IgD-negative memory B cell (primary cell): Measurements from ENCODE around the gene FILIP1L. TPM values are rescaled to one million over a fixed set of nuclear protein-coding genes. Genes with fewer than 3 reads are reported as not detected.
"Not testable (repeated sequence)": the region's sequence is repeated elsewhere in the genome, so short reads cannot be mapped to it uniquely, and the experiment has no call there.

Experiments used
- H3K27ac Mint-ChIP-seq, 3 donors: one replicate each; pipeline ENCODE4 v1.8.0; 2020 to 2022; ENCODE audit warnings: mild to moderate bottlenecking in 3 of 3, mixed read lengths in 3 of 3, moderate library complexity in 1 of 3
- H3K27me3 Mint-ChIP-seq: one replicate; pipeline ENCODE4 v1.8.0; 2021; ENCODE audit warnings: mixed read lengths
- H3K36me3 Mint-ChIP-seq: one replicate; pipeline ENCODE4 v1.8.0; 2020; ENCODE audit warnings: mild to moderate bottlenecking, mixed read lengths
- H3K4me1 Mint-ChIP-seq, 3 donors: one replicate each; pipeline ENCODE4 v1.8.0; 2020 to 2022; ENCODE audit warnings: mixed read lengths in 3 of 3, mild to moderate bottlenecking in 1 of 3
- H3K4me3 Mint-ChIP-seq, 4 donors: one replicate each; pipeline ENCODE4 v1.8.0; 2020 to 2022; ENCODE audit warnings: mild to moderate bottlenecking in 4 of 4, mixed read lengths in 4 of 4, moderate library complexity in 3 of 4
- H3K9me3 Mint-ChIP-seq, 3 donors: one replicate each; pipeline ENCODE4 v1.8.0; 2020 to 2021; ENCODE audit warnings: mixed read lengths in 3 of 3, mild to moderate bottlenecking in 1 of 3
- polyA plus RNA-seq: library from polyadenylated mRNA; unstranded; fragments of 300-500 nt; fragmentation: Illumina TruSeq; gene quantifications from one replicate; pipeline ENCODE4 v1.2.3, GENCODE V29; 2021

Gene FILIP1L
- polyA plus RNA-seq, 1 donor from 2014 or later = 1.1 TPM

DNA sequence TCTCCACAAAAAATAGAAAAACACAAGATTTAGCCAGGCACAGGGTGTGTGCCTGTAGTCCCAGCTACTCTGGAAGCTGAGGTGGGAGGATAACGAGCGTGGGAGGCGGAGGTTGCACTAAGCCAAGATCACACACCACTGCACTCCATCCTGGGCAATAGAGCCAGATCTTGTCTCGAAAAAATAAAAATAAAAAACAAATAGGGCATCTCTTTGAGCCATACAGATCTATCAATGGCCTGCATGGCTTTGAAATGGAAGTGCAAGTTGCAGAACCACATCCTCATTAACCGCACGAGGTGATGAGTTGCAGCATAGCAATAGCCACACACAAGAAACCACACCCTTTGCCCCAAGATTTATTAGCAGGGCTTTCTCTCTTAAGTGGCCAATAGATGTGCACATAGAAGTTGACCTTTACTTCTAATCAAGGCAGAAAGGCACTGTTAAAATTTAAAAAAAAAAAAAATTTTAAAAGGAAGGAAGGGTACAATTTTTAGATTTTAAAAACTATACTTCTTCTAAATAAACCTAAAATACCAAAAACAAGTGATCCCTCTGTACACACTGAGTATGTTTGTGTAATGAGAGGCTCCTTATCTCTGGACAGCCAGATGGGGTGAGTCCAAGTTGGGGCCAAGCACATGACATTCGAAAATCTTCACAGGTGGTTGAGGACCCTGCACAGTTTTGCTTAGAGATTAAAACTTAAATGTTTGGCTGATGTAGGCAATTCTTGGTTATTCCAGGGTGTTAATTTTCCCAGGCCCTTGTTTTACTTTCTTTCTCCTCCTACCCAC lies 53.4 kb downstream of the FILIP1L start:
- Mint-ChIP-seq H3K27me3 (no peaks in the 10 kb centered on the region), H3K4me1 (peaks cover 2 to 10% (median 5%) of the 10 kb centered on the region in 3 donors), H3K27ac (no peak overlapping the region), H3K9me3 (no peaks in the 10 kb centered on the region), H3K4me3 (no peak overlapping the region), H3K36me3 (peaks cover 1% of the 10 kb centered on the region)

DNA sequence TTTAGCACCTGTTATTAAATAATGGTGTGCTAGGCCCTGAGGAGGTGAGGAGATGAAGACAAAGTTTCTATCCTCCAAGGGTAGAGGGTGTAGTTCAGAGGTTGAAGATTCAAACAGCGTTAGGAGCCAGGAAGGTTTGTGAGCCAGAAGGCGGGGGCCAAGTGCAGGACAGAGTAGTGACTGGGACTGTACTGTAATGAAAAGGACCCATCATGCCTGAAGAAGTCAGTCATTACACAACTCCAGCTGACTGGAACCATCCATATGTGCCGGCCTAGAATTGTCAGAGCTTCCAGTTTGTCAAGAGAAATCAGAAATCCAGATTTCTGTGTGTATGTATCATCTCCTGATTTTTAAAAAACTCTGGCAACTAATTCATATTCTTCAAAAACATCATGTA lies 54.8 kb downstream of the FILIP1L start:
- H3K4me1 Mint-ChIP-seq = peaks cover 2 to 10% (median 5%) of the 10 kb centered on the region in 3 donors
- no peaks in the 10 kb centered on the region for H3K9me3 Mint-ChIP-seq
- H3K27ac Mint-ChIP-seq = peak overlapping the region in 1 of 3 donors; percentile 5
- H3K4me3 Mint-ChIP-seq = no peak overlapping the region
- no peaks in the 10 kb centered on the region for H3K27me3 Mint-ChIP-seq
- peaks cover 1% of the 10 kb centered on the region for H3K36me3 Mint-ChIP-seq

GRCh38 chr3:100057716-100058575 lies 56.4 kb downstream of the FILIP1L start:
- Mint-ChIP-seq H3K36me3 (no peaks in the 10 kb centered on the region), H3K4me3 (no peak overlapping the region), H3K27me3 (no peaks in the 10 kb centered on the region), H3K27ac (no peak overlapping the region), H3K9me3 (no peaks in the 10 kb centered on the region), H3K4me1 (peaks cover 0 to 10% (median 5%) of the 10 kb centered on the region in 3 donors)

DNA sequence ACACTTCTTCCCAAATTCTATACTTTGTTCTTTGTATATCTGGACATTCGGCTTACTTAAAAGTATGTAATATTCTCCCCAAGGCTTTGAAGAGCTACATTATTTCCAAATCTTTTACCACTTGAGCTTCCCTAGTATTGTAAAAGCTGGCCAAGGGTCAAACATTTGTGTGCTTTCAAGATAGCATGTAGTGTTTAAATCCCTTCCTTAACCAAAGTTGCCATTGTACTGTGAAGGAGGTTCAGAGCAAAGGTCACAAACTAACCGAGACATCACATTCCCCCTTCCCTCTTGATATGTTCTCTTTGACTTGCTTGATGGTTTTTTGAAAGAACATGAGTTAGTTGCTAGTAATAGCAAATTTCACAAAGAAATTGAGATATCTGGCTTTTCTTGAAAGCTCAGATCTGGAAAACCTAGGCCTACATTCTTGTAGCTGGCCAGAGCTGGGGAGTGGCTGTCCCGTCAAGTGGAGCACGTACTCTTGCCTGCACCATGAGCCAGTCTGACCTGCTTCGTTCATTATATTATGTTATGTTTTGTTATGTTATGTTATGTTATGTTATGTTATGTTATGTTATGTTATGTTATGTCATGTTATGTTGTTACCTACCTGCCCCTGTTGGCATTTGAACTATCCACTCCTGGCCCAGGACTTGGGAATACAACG lies 60.2 kb downstream of the FILIP1L start:
- H3K4me1 Mint-ChIP-seq = peaks cover under 1 to 7% (median 4%) of the 10 kb centered on the region in 3 donors
- no peaks in the 10 kb centered on the region for H3K36me3 Mint-ChIP-seq
- no peak overlapping the region for H3K27ac Mint-ChIP-seq
- H3K9me3 Mint-ChIP-seq = no peaks in the 10 kb centered on the region
- H3K27me3 Mint-ChIP-seq = no peaks in the 10 kb centered on the region
- H3K4me3 Mint-ChIP-seq = no peak overlapping the region

DNA sequence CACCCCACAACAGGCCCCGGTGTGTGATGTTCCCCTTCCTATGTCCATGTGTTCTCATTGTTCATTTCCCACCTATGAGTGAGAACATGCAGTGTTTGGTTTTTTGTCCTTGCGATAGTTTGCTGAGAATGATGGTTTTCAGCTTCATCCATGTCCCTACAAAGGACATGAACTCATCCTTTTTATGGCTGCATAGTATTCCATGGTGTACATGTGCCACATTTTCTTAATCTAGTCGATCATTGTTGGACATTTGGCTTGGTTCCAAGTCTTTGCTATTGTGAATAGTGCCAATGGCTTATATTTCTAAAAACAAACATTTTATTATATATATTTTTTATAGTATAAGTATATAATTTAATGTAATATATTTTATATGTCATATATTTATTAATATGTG lies 62.8 kb downstream of the FILIP1L start:
- H3K4me1 Mint-ChIP-seq = peaks cover 18 to 24% (median 21%) of the 10 kb centered on the region in 3 donors
- not testable (repeated sequence) for H3K9me3 Mint-ChIP-seq, H3K27me3 Mint-ChIP-seq

DNA sequence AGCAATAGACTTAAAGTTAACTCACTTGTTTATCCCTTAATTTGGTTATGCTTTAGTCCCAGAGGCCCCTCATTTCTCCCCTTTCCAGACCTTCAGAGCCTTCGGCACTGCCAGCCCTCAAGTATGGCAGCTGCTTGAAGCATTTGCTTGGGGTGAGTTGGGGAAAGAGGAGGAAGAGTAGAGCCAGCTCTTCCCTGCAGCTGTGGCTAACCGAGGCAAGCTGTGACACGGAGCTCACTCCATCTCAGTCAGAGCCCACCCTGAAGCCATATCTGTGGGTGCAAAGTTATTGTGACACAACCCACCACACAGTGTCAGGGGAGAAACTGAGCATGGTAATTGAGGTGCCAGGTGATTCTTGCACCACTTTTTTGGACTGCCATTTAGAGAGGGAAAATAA lies 66.1 kb downstream of the FILIP1L start:
- H3K4me3 Mint-ChIP-seq = peak overlapping the region; percentile 68 to 92 (median 83)
- H3K36me3 Mint-ChIP-seq = no peaks in the 10 kb centered on the region
- peak overlapping the region; percentile 92 to 97 (median 96) for H3K27ac Mint-ChIP-seq

More for the DNA sequence above, 62.8 kb downstream of the FILIP1L start:
- not testable (repeated sequence) for H3K36me3 Mint-ChIP-seq, H3K4me3 Mint-ChIP-seq, H3K27ac Mint-ChIP-seq

DNA sequence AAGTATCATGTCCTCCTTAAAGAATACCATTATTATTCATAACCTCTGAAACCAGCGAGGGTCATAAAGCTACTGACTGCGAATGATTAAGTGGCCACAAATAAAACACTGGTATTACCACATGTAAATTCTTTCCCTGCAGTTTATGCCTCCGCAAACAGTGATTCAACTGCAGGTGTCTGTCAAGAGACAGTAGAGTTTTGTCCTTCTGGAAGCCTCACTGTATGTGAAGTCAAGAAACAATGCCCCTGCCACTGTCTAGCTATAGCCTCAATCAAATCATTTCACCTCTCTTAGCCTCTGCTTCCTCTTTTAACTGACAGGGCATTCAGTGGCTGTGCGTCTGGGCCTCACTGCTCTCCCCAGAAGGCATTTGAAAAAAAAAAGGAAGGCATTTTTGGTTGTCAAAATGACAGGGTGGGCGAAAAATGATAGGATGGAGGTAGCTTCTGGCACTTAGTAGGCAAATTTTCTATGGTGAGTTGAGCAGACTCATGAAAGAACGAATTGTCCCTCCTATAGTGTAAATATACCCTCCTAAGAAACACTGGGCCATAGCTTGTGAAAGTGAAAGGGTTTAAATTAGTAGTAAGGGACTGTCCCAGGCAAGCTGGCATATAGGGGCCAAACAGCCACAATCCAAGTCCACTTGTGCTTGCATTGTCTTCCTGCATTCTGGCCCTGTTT lies 66.7 kb downstream of the FILIP1L start:
- Mint-ChIP-seq H3K9me3 (peaks cover 0 to 2% (median 0%) of the 10 kb centered on the region in 3 donors), H3K27me3 (no peaks in the 10 kb centered on the region), H3K27ac (peak overlapping the region; percentile 92 to 97 (median 96)), H3K4me3 (peak overlapping the region; percentile 68 to 92 (median 83)), H3K4me1 (peaks cover 46 to 61% (median 48%) of the 10 kb centered on the region in 3 donors), H3K36me3 (no peaks in the 10 kb centered on the region)

More for the DNA sequence above, 66.1 kb downstream of the FILIP1L start:
- Mint-ChIP-seq H3K9me3 (peaks cover 0 to 2% (median 0%) of the 10 kb centered on the region in 3 donors), H3K27me3 (no peaks in the 10 kb centered on the region), H3K4me1 (peaks cover 43 to 55% (median 46%) of the 10 kb centered on the region in 3 donors)

GRCh38 chr3:100046986-100047385 lies 67.3 kb downstream of the FILIP1L start:
- H3K27me3 Mint-ChIP-seq = no peaks in the 10 kb centered on the region
- H3K4me3 Mint-ChIP-seq = peak overlapping the region; percentile 68 to 92 (median 83)
- peaks cover 0 to 2% (median 0%) of the 10 kb centered on the region in 3 donors for H3K9me3 Mint-ChIP-seq
- H3K4me1 Mint-ChIP-seq = peaks cover 46 to 63% (median 48%) of the 10 kb centered on the region in 3 donors
- H3K27ac Mint-ChIP-seq = peak overlapping the region; percentile 92 to 97 (median 96)
- H3K36me3 Mint-ChIP-seq = no peaks in the 10 kb centered on the region

DNA sequence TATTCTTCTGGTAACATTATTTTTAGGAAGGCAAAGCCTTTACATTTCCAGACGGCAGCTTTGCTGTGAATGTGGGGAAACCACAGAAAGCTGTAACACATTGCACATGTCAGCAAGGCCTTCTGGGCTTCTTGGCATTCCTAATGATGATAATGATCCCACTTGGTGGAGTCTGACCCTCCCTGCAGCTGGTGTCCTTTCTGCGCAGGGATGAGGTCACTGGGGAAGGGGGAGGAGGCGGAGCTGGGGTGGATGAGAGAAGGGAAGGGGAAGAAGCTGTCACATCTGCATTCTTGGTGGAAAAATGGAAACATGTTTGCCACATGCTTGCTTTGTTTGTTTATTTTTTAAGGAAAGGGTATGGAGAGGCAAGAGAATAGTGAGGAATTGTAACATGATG lies 68.6 kb downstream of the FILIP1L start:
- peaks cover 48 to 66% (median 50%) of the 10 kb centered on the region in 3 donors for H3K4me1 Mint-ChIP-seq
- H3K9me3 Mint-ChIP-seq = peaks cover 0 to 2% (median 0%) of the 10 kb centered on the region in 3 donors
- peak overlapping the region; percentile 41 to 88 (median 88) for H3K27ac Mint-ChIP-seq
- peak overlapping the region in 2 of 4 donors; percentile 32 to 79 for H3K4me3 Mint-ChIP-seq
- H3K36me3 Mint-ChIP-seq = no peaks in the 10 kb centered on the region
- H3K27me3 Mint-ChIP-seq = no peaks in the 10 kb centered on the region

DNA sequence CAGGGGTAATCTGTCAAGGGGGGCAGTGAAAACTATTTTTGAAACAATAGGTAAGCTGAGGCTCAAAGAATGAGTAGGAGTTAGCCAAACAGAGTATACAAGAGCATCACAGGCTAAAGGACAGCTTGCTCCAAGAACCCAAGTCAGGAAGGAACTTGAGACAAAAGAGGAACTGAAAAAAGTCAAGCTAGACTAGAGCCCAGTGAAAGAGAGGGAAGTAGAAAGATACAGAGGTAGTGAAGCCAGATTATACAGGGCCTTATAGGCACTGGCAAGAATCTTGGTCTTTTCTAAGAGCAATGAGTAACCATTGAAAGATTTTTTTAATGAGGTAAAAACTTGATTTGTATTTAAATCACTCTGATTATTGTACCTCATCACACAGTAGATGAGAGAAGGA lies 69.9 kb downstream of the FILIP1L start:
- H3K36me3 Mint-ChIP-seq = peaks cover 2% of the 10 kb centered on the region
- H3K4me3 Mint-ChIP-seq = peak overlapping the region in 3 of 4 donors; percentile 30 to 71 (median 55)
- peak overlapping the region; percentile 57 to 88 (median 88) for H3K27ac Mint-ChIP-seq
- peaks cover 55 to 74% (median 58%) of the 10 kb centered on the region in 3 donors for H3K4me1 Mint-ChIP-seq
- no peaks in the 10 kb centered on the region for H3K27me3 Mint-ChIP-seq
- H3K9me3 Mint-ChIP-seq = peaks cover 0 to 2% (median 0%) of the 10 kb centered on the region in 3 donors

- Mint-ChIP-seq H3K27ac (peak overlapping the region; percentile 10 to 93 (median 62)), H3K36me3 (peaks cover 2% of the 10 kb centered on the region), H3K9me3 (peaks cover 0 to 2% (median 0%) of the 10 kb centered on the region in 3 donors), H3K4me1 (peaks cover 48 to 64% (median 54%) of the 10 kb centered on the region in 3 donors), H3K27me3 (no peaks in the 10 kb centered on the region), H3K4me3 (peak overlapping the region in 3 of 4 donors; percentile 4 to 42 (median 30))
These were observed 71.0 kb downstream of the FILIP1L start for GRCh38 chr3:100043271-100043670.

DNA sequence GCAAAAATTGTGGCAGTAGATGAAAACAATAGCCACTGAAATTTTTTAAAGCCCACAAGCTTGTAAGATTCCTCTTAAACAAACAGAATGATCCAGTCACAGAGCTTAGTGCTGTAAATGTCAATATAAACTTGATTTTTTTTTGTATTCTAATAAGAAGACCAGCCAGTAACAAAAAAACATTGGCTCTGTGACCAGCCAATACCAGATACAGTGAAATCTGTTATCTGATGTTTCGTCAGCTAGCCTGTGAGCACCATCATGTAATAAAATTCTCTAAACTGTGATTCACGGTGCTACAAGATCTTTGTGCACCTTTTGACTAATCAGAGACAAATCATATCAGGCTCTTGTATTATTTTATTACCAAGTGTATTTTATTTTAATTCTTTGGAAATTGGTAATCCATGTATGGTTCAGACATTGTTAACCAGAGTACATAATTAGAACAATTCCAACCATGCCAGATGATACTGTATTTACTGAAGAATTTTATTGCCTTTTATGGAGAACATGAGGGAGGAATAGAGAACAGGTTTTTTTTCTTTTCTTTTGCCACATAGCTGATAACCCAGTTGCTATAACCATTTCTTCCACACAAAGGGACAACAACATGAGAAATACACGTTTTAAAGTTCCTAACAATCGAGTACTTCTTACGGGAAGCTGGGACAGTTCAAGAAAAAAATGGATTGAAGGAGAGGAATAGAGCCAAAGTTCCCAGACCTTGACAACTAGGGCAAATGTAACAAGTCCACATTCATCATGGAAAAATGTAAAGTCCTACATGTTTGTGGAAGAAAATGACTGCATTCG lies 71.9 kb downstream of the FILIP1L start:
- peaks cover 39 to 56% (median 48%) of the 10 kb centered on the region in 3 donors for H3K4me1 Mint-ChIP-seq
- no peaks in the 10 kb centered on the region for H3K27me3 Mint-ChIP-seq
- peak overlapping the region in 1 of 4 donors; percentile 81 for H3K4me3 Mint-ChIP-seq
- peak overlapping the region in 2 of 3 donors; percentile 10 to 87 for H3K27ac Mint-ChIP-seq
- H3K9me3 Mint-ChIP-seq = peaks cover 0 to 2% (median 0%) of the 10 kb centered on the region in 3 donors
- peaks cover 2% of the 10 kb centered on the region for H3K36me3 Mint-ChIP-seq

DNA sequence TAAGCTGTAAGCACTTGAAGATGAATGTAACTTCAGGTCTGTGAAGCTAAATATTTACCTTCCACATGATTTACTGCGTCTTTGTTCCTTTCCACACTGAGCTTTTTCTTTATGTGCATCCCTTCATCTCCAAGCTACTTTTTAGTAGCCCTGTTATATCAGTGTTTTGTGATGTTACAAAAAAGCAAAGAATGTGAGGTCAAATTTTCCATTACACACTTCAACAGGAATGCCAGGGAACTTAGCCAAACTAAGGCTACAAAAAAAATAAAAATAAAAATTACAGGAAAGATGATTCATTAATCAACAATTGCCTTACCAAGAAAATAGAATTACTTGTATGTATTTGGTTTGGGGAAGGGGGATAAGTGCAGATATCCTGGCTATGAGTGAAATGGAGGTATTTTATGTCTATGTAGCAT lies 73.0 kb downstream of the FILIP1L start:
- no peaks in the 10 kb centered on the region for H3K27me3 Mint-ChIP-seq
- H3K9me3 Mint-ChIP-seq = peaks cover 0 to 2% (median 0%) of the 10 kb centered on the region in 3 donors
- peaks cover 34 to 48% (median 38%) of the 10 kb centered on the region in 3 donors for H3K4me1 Mint-ChIP-seq
- peaks cover 2% of the 10 kb centered on the region for H3K36me3 Mint-ChIP-seq
- peak overlapping the region in 1 of 3 donors; percentile 63 for H3K27ac Mint-ChIP-seq
- no peak overlapping the region for H3K4me3 Mint-ChIP-seq
